SK-N-SH (cell line): ENCODE results near the gene ENKUR. TPM values are rescaled to one million over a fixed set of nuclear protein-coding genes. Genes with fewer than 3 reads are reported as not detected.

Source experiments
- CTCF ChIA-PET: fragments of 300-600, 350-600 bp; formaldehyde crosslinking; extraction: SDS; loops from one replicate; lab custom pipeline; 2021; lab: Yijun Ruan, JAX
- POLR2A ChIA-PET: fragments of 350-600 bp; sonication (Branson Sonifier 250); formaldehyde crosslinking; extraction: SDS; loops from one replicate; lab custom pipeline; 2020; ENCODE audit warnings: antibody characterized with exemption, inconsistent platforms; lab: Yijun Ruan, JAX
- DNase-seq: peaks from one replicate; pipeline ENCODE4 v3.0.0; 2012
- H2AFZ ChIP-seq: fragments of 200-600 bp; sonication (generic); 2 replicates; pipeline ENCODE4 v1.8.1; 2016; ENCODE audit warnings: antibody characterized with exemption, mild to moderate bottlenecking, low read depth
- H3F3A ChIP-seq: fragments of 200-600 bp; sonication (generic); replicated peaks from 2 replicates; pipeline ENCODE3; 2016; ENCODE audit warnings: antibody characterized with exemption, mild to moderate bottlenecking; ENCODE audit not compliant: insufficient read depth
- H3K27ac ChIP-seq, 2 experiments: fragments of 200-500 bp in 1 of 2; fragments of 200-600 bp in 1 of 2; sonication (Bioruptor generic) in 1 of 2; sonication (generic), shearing (Covaris generic) in 1 of 2; 2 replicates each; pipeline versions ENCODE4 v1.5.1 to v1.6.1; 2014 to 2016; ENCODE audit warnings: low read depth in 2 of 2, inconsistent platforms in 1 of 2, low read length in 1 of 2, mild to moderate bottlenecking in 1 of 2, mixed read lengths in 1 of 2
- H3K27me3 ChIP-seq: fragments of 200-600 bp; sonication (generic), shearing (Covaris generic); 2 replicates; pipeline ENCODE4 v1.6.1; 2016; ENCODE audit warnings: mixed run types; ENCODE audit not compliant: insufficient read depth
- H3K36me3 ChIP-seq, 2 experiments: fragments of 200-500 bp in 1 of 2; fragments of 200-600 bp in 1 of 2; sonication (Bioruptor generic) in 1 of 2; sonication (generic) in 1 of 2; replicated peaks in 1 of 2; 2 replicates each; pipeline versions ENCODE3 to v1.5.1; 2014 to 2016; ENCODE audit warnings: low read length in 1 of 2, mild to moderate bottlenecking in 1 of 2; ENCODE audit not compliant: insufficient read depth in 2 of 2, control insufficient read depth in 1 of 2
- H3K4me1 ChIP-seq, 2 experiments: fragments of 200-500 bp in 1 of 2; fragments of 200-600 bp in 1 of 2; sonication (Bioruptor generic) in 1 of 2; sonication (generic), shearing (Covaris generic) in 1 of 2; 2 replicates each; pipeline versions ENCODE4 v1.5.1 to v1.6.1; 2014 to 2016; ENCODE audit warnings: low read depth in 1 of 2, low read length in 1 of 2, mixed run types in 1 of 2; ENCODE audit not compliant: insufficient read depth in 2 of 2, control insufficient read depth in 1 of 2
- H3K4me2 ChIP-seq: fragments of 200-600 bp; sonication (generic), shearing (Covaris generic); 2 replicates; pipeline ENCODE4 v1.6.1; 2017; ENCODE audit warnings: mixed run types
- H3K4me3 ChIP-seq, 2 experiments: fragments of 200-500 bp in 1 of 2; fragments of 200-600 bp in 1 of 2; sonication (Bioruptor generic) in 1 of 2; sonication (generic), shearing (Covaris generic) in 1 of 2; 2 replicates each; pipeline versions ENCODE4 v1.5.1 to v1.8.1; 2014 to 2016; ENCODE audit warnings: low read depth in 2 of 2, inconsistent platforms in 1 of 2, low read length in 1 of 2, mild to moderate bottlenecking in 1 of 2, mixed read lengths in 1 of 2, moderate library complexity in 1 of 2
- H3K79me2 ChIP-seq: fragments of 200-600 bp; sonication (generic); 2 replicates; pipeline ENCODE4 v1.8.1; 2017; ENCODE audit warnings: mild to moderate bottlenecking; ENCODE audit not compliant: insufficient read depth
- H3K9ac ChIP-seq: fragments of 200-600 bp; sonication (generic); 2 replicates; pipeline ENCODE4 v1.6.1; 2017; ENCODE audit warnings: mixed run types
- H3K9me2 ChIP-seq: fragments of 200-600 bp; sonication (generic); 2 replicates; pipeline ENCODE4 v1.6.1; 2017; ENCODE audit warnings: mixed run types
- H3K9me3 ChIP-seq: fragments of 200-600 bp; sonication (generic); 2 replicates; pipeline ENCODE4 v1.6.1; 2017; ENCODE audit warnings: mixed run types, mild to moderate bottlenecking, moderate library complexity
- H4K20me1 ChIP-seq: fragments of 200-600 bp; sonication (generic); 2 replicates; pipeline ENCODE4 v1.6.1; 2017; ENCODE audit warnings: mild to moderate bottlenecking, mixed run types; ENCODE audit not compliant: insufficient read depth
- CTCF ChIP-seq: fragments of 200-600 bp; sonication (generic); IDR thresholded peaks from 2 replicates; pipeline ENCODE4 v1.6.1; 2017; ENCODE audit warnings: antibody characterized with exemption, mild to moderate bottlenecking, moderate library complexity
- ELF1 ChIP-seq: IDR thresholded peaks from 2 replicates; pipeline ENCODE4 v1.4.0; 2012
- EZH2phosphoT487 ChIP-seq: fragments of 200-600 bp; sonication (generic); IDR thresholded peaks from 2 replicates; pipeline ENCODE4 v1.6.1; 2017; ENCODE audit warnings: low read depth, mixed run types, mild to moderate bottlenecking, antibody characterized with exemption, moderate library complexity, borderline replicate concordance
- FOSL2 ChIP-seq: IDR thresholded peaks from 2 replicates; pipeline ENCODE4 v1.4.0; 2012; ENCODE audit warnings: low read depth, mild to moderate bottlenecking, moderate library complexity, borderline replicate concordance
- FOXM1 ChIP-seq: IDR thresholded peaks from 2 replicates; pipeline ENCODE4 v1.4.0; 2012; ENCODE audit warnings: low read depth, mild to moderate bottlenecking
- GABPA ChIP-seq: IDR thresholded peaks from 2 replicates; pipeline ENCODE4 v1.4.0; 2012; ENCODE audit warnings: low read depth, mild to moderate bottlenecking
- IRF3 ChIP-seq: fragments of 150-350 bp; IDR thresholded peaks from 2 replicates; pipeline ENCODE4 v1.6.1; 2016; ENCODE audit warnings: mild to moderate bottlenecking, low read depth, low read length
- MAX ChIP-seq: IDR thresholded peaks from 2 replicates; pipeline ENCODE4 v1.4.0; 2012; ENCODE audit warnings: low read depth
- NFIC ChIP-seq: IDR thresholded peaks from 2 replicates; pipeline ENCODE4 v1.4.0; 2012; ENCODE audit warnings: borderline replicate concordance
- NRF1 ChIP-seq: IDR thresholded peaks from 2 replicates; pipeline ENCODE4 v1.6.1; 2012; ENCODE audit warnings: low read depth, mild to moderate bottlenecking, low read length
- POLR2AphosphoS5 ChIP-seq: IDR thresholded peaks from 2 replicates; pipeline ENCODE4 v1.6.1; 2012; ENCODE audit warnings: low read depth, low read length
- RAD21 ChIP-seq: IDR thresholded peaks from 2 replicates; pipeline ENCODE4 v1.6.1; 2012; ENCODE audit warnings: mild to moderate bottlenecking, low read length
- REST ChIP-seq: IDR thresholded peaks from 2 replicates; pipeline ENCODE4 v1.6.1; 2012; ENCODE audit warnings: mild to moderate bottlenecking, low read depth, low read length, moderate library complexity
- RFX5 ChIP-seq: IDR thresholded peaks from 2 replicates; pipeline ENCODE4 v1.6.1; 2012; ENCODE audit warnings: mild to moderate bottlenecking, improper control_type of control experiment, low read length
- RXRA ChIP-seq: IDR thresholded peaks from 2 replicates; pipeline ENCODE4 v1.4.0; 2012; ENCODE audit warnings: low read depth, mild to moderate bottlenecking, borderline replicate concordance
- TAF1 ChIP-seq: IDR thresholded peaks from 2 replicates; pipeline ENCODE4 v1.6.1; 2012; ENCODE audit warnings: low read depth, mild to moderate bottlenecking, low read length, moderate library complexity, borderline replicate concordance
- TEAD4 ChIP-seq: IDR thresholded peaks from 2 replicates; pipeline ENCODE4 v1.4.0; 2012; ENCODE audit warnings: mild to moderate bottlenecking, borderline replicate concordance; ENCODE audit not compliant: insufficient read depth
- USF1 ChIP-seq: IDR thresholded peaks from 2 replicates; pipeline ENCODE4 v1.4.0; 2012; ENCODE audit warnings: low read depth, borderline replicate concordance
- YY1 ChIP-seq: IDR thresholded peaks from 2 replicates; pipeline ENCODE4 v1.4.0; 2012; ENCODE audit warnings: low read depth, mild to moderate bottlenecking
- ZBTB33 ChIP-seq: IDR thresholded peaks from 2 replicates; pipeline ENCODE4 v1.4.0; 2012; ENCODE audit warnings: low read depth, borderline replicate concordance
- WGBS: methylation state at CpG from one replicate; pipeline ENCODE4 v1.1.6; 2017; ENCODE audit warnings: low lambda C conversion rate; 5-methylcytosine and 5-hydroxymethylcytosine counted together
- polyA plus RNA-seq, 3 experiments: library from polyadenylated mRNA; depleted of rRNA; stranded (reverse); fragments of >200 nt; gene quantifications; 2 replicates each; pipeline ENCODE4 v1.2.3, GENCODE V29; 2012

ENKUR gene
- polyA plus RNA-seq, 1 of the 3 experiments (the other 2 are of a cell fraction), result 0.13 TPM

GRCh38 chr10:25063644-25064043 is 47.7 kb upstream of the ENKUR start:
- ChIA-PET POLR2A (no interaction called here), CTCF (no interaction called here)
- no peak overlapping the region for H3K9ac ChIP-seq
- DNase-seq, result no peak
- no peak overlapping the region for H2AFZ ChIP-seq
- no peaks in the 10 kb centered on the region for H3F3A ChIP-seq
- no peak overlapping the region for H3K27ac ChIP-seq
- 98% methylated on average over 8 of the region's 8 CpGs for WGBS
- H3K9me2 ChIP-seq, result no peaks in the 10 kb centered on the region
- H3K79me2 ChIP-seq, result no peaks in the 10 kb centered on the region
- TF ChIP-seq ZBTB33 (no peak), POLR2AphosphoS5 (no peak), TEAD4 (no peak), RAD21 (no peak), TAF1 (no peak), GABPA (no peak), FOXM1 (no peak), MAX (no peak), NRF1 (no peak), RFX5 (no peak), CTCF (no peak), EZH2phosphoT487 (no peak), USF1 (no peak), RXRA (no peak), REST (no peak), FOSL2 (no peak), YY1 (no peak), ELF1 (no peak), IRF3 (no peak), NFIC (no peak)
- no peak overlapping the region for H3K4me2 ChIP-seq
- no peaks in the 10 kb centered on the region for H3K9me3 ChIP-seq
- no peaks in the 10 kb centered on the region for H3K36me3 ChIP-seq
- H4K20me1 ChIP-seq, result no peaks in the 10 kb centered on the region
- no peaks in the 10 kb centered on the region for H3K27me3 ChIP-seq
- no peak overlapping the region for H3K4me3 ChIP-seq
- H3K4me1 ChIP-seq, result peaks cover 0 to 4% of the 10 kb centered on the region in 2 experiments; a peak in 2 of 4 replicates
